ENCODE results near the gene LY9.

- TF ChIP-seq CTCF (IDR thresholded peaks at IDR 0.05) (no peak), EZH2 (IDR thresholded peaks at IDR 0.05) (no peak)
These were observed 6.0 kb upstream of the LY9 start for GRCh38 chr1:160789702-160790611.

All from neural progenitor cell (in vitro differentiated cells).